NCI-H345 treated with DMSO at 0.1 percent for 48 hours (cell line): Measurements from ENCODE around the gene SLC4A2.

Experiments used
- DNase-seq: peaks from one replicate; lab custom pipeline; 2025; ENCODE audit not compliant: unreplicated experiment; lab: John Stamatoyannopoulos, UW

Gene SLC4A2

GRCh38 chr7:151113344-151114150 is 54.2 kb downstream of the SLC4A2 start:
- no peak for DNase-seq

GRCh38 chr7:151114151-151115090 is 55.0 kb downstream of the SLC4A2 start:
- DNase-seq = no peak

- DNase-seq = no peak
Observed at GRCh38 chr7:151115121-151115835, 55.9 kb downstream of the SLC4A2 start.

- DNase-seq = no peak
Observed at GRCh38 chr7:151115836-151116418, 56.5 kb downstream of the SLC4A2 start.

GRCh38 chr7:151116603-151117440 is 57.4 kb downstream of the SLC4A2 start:
- no peak for DNase-seq

GRCh38 chr7:151117565-151117964 is 58.2 kb downstream of the SLC4A2 start:
- DNase-seq = no peak

GRCh38 chr7:151118108-151119054 is 59.0 kb downstream of the SLC4A2 start:
- DNase-seq = no peak

GRCh38 chr7:151119055-151119415 is 59.6 kb downstream of the SLC4A2 start:
- no peak for DNase-seq

GRCh38 chr7:151119902-151120301 is 60.5 kb downstream of the SLC4A2 start:
- DNase-seq = no peak

- DNase-seq = no peak
Observed at GRCh38 chr7:151120896-151121295, 61.5 kb downstream of the SLC4A2 start.

- DNase-seq = no peak
Observed at GRCh38 chr7:151121380-151122170, 62.2 kb downstream of the SLC4A2 start.

- no peak for DNase-seq
Observed at GRCh38 chr7:151122276-151122675, 62.9 kb downstream of the SLC4A2 start.

- no peak for DNase-seq
Observed at GRCh38 chr7:151122796-151123157, 63.4 kb downstream of the SLC4A2 start.

- DNase-seq = no peak
Observed at GRCh38 chr7:151123158-151123821, 63.9 kb downstream of the SLC4A2 start.

- DNase-seq = peak; percentile 51
Observed at GRCh38 chr7:151123822-151124464, 64.6 kb downstream of the SLC4A2 start.

GRCh38 chr7:151124481-151124880 is 65.1 kb downstream of the SLC4A2 start:
- no peak for DNase-seq

- no peak for DNase-seq
Observed at GRCh38 chr7:151124899-151125399, 65.6 kb downstream of the SLC4A2 start.
